Activated CD4-positive, alpha-beta T cell treated with anti-CD3 and anti-CD28 coated beads, Interleukin-2, amount 10 ng/mL, durations not matched to agents 7 days and 5 days (primary cell): Measurements from ENCODE around the gene C1orf21. TPM values are rescaled to one million over a fixed set of nuclear protein-coding genes. Genes with fewer than 3 reads are reported as not detected.

Experiments used
- CTCF ChIA-PET: fragments of 350-600 bp; sonication (Branson Sonifier 250); formaldehyde crosslinking; loops from one replicate; lab custom pipeline; 2021; ENCODE audit warnings: antibody characterized with exemption; lab: Charles Lee
- POLR2A ChIA-PET: fragments of 350-600 bp; sonication (Branson Sonifier 250); formaldehyde crosslinking; loops from one replicate; lab custom pipeline; 2021; ENCODE audit warnings: antibody characterized with exemption; lab: Charles Lee
- DNase-seq: peaks from one replicate; pipeline ENCODE4 v3.0.0-alpha.2; 2020
- H3K27ac Mint-ChIP-seq: one replicate; pipeline ENCODE4 v1.8.0; 2021; ENCODE audit warnings: mild to moderate bottlenecking, moderate library complexity, mixed read lengths
- H3K27me3 Mint-ChIP-seq: one replicate; pipeline ENCODE4 v1.8.0; 2021; ENCODE audit warnings: mixed read lengths
- H3K36me3 Mint-ChIP-seq: one replicate; pipeline ENCODE4 v1.8.0; 2021; ENCODE audit warnings: low read depth, mixed read lengths
- H3K4me1 Mint-ChIP-seq: one replicate; pipeline ENCODE4 v1.8.0; 2021; ENCODE audit warnings: mixed read lengths
- H3K4me3 Mint-ChIP-seq: one replicate; pipeline ENCODE4 v1.8.0; 2021; ENCODE audit warnings: mild to moderate bottlenecking, moderate library complexity, mixed read lengths
- H3K9me3 Mint-ChIP-seq: one replicate; pipeline ENCODE4 v1.8.0; 2021; ENCODE audit warnings: mixed read lengths
- total RNA-seq, 2 experiments: library from RNA; stranded (reverse); gene quantifications; one replicate each; pipeline ENCODE4 v1.2.3, GENCODE V29; 2021

Gene C1orf21
- total RNA-seq, 2 experiments from 2014 or later: 7.4 to 8.1 TPM

- no peaks in the 10 kb centered on the region for H3K4me1 Mint-ChIP-seq
- DNase-seq: no peak
- no peak overlapping the region for H3K27ac Mint-ChIP-seq
- H3K27me3 Mint-ChIP-seq: peaks cover 9% of the 10 kb centered on the region
- H3K9me3 Mint-ChIP-seq: no peaks in the 10 kb centered on the region
- ChIA-PET CTCF (no interaction called here), POLR2A (no interaction called here)
- no peaks in the 10 kb centered on the region for H3K36me3 Mint-ChIP-seq
- H3K4me3 Mint-ChIP-seq: no peak overlapping the region
These were observed 82.6 kb downstream of the C1orf21 start for GRCh38 chr1:184469396-184469795.

- Mint-ChIP-seq H3K36me3 (no peaks in the 10 kb centered on the region), H3K4me1 (no peaks in the 10 kb centered on the region), H3K4me3 (no peak overlapping the region), H3K27ac (no peak overlapping the region), H3K27me3 (peaks cover 16% of the 10 kb centered on the region), H3K9me3 (peaks cover 3% of the 10 kb centered on the region)
- no peak for DNase-seq
- ChIA-PET CTCF (no interaction called here), POLR2A (no interaction called here)
These were observed 84.9 kb downstream of the C1orf21 start for GRCh38 chr1:184471686-184472085.

- H3K4me1 Mint-ChIP-seq: no peaks in the 10 kb centered on the region
These were observed 85.3 kb downstream of the C1orf21 start for GRCh38 chr1:184472136-184472535.

DNA sequence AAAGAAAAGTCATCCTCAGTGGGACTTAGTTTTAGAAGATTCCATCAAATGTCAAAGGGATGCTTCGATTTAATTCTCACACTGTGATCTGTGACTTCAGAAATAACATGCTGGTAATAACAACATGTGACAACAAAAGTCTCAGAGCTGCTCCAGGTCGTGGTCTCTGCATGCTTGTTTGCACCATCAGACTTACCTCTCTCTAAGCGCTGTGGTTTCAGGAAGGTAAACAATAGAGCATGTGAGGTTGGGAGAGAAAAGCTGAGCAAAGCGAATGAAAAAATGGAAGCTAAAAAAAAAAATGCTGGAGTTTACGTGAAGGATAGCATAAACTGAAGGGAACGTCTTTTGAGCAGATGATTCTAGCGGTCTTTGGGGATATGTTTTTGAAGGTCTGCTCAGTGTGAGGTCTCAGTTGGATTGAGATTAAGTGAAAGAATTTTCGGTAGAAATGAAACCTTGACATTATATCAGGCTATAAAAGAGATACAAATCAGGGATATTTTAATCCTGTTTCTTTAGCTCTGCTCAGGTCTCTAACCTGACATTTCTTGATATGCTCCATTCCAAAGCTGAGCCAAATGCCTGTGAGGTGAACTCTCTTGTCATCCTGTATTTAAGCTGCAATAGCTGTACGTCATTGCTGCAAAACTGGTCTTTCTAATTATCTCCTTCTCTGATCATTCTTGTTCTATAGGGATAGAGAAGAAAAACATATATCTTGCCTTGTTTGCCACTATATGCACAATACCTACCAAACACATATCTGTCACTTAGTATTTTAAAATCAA lies 86.5 kb downstream of the C1orf21 start:
- no peak overlapping the region for H3K4me3 Mint-ChIP-seq
- H3K27ac Mint-ChIP-seq: no peak overlapping the region
- ChIA-PET POLR2A (no interaction called here), CTCF (interaction anchor here (0.7 kb wide), 1 partner anchor 19 kb away, joined by 7 read pairs; no protein-coding TSS in a partner anchor)
- peaks cover 3% of the 10 kb centered on the region for H3K9me3 Mint-ChIP-seq
- H3K27me3 Mint-ChIP-seq: peaks cover 11% of the 10 kb centered on the region
- no peak for DNase-seq
- no peaks in the 10 kb centered on the region for H3K36me3 Mint-ChIP-seq
- no peaks in the 10 kb centered on the region for H3K4me1 Mint-ChIP-seq

More at GRCh38 chr1:184472136-184472535, 85.3 kb downstream of the C1orf21 start:
- Mint-ChIP-seq H3K9me3 (peaks cover 3% of the 10 kb centered on the region), H3K4me3 (no peak overlapping the region), H3K36me3 (no peaks in the 10 kb centered on the region), H3K27ac (no peak overlapping the region), H3K27me3 (peaks cover 16% of the 10 kb centered on the region)
- no peak for DNase-seq
- POLR2A ChIA-PET: no interaction called here
- CTCF ChIA-PET: no interaction called here

GRCh38 chr1:184476187-184476586 lies 89.4 kb downstream of the C1orf21 start:
- POLR2A ChIA-PET: no interaction called here
- Mint-ChIP-seq H3K4me3 (no peak overlapping the region), H3K27ac (no peak overlapping the region)

DNA sequence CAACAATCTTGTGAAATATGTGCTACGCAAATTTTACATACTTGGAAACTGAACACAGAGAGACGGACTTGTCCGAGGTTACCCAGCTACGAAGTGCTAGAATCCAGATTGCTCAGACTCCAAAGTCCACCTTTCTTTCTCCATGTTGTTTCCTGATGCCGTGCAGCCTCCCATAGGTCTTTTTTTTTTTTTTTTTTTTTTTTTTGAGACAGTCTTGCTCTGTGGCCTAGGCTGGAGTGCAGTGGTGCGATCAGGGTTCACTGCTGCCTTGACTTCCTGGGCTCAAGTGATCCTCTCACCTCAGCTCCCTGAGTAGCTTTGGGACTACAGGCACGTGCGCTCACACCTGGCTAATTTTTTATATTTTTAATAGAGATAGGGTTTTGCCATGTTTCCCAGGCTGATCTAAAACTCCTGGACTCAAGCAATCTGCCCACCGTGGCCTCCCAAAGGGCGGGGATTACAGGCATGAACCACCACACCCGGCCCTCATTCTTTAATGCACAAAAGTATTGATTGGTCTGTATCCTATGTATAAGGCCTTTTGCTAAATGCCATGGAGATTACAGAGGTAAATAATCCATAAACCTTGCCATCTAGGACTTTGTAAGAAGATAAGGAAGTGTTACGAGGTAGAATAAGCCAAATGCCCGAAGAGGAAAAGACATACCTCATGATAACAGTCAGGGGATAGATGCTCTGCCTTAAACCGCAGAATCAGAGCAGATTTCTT lies 92.8 kb downstream of the C1orf21 start:
- H3K27me3 Mint-ChIP-seq: peaks cover 5% of the 10 kb centered on the region
- H3K4me3 Mint-ChIP-seq: no peak overlapping the region
- ChIA-PET CTCF (no interaction called here), POLR2A (no interaction called here)
- no peaks in the 10 kb centered on the region for H3K4me1 Mint-ChIP-seq
- H3K27ac Mint-ChIP-seq: no peak overlapping the region
- no peak for DNase-seq
- H3K36me3 Mint-ChIP-seq: no peaks in the 10 kb centered on the region
- H3K9me3 Mint-ChIP-seq: peaks cover 3% of the 10 kb centered on the region

More at GRCh38 chr1:184476187-184476586, 89.4 kb downstream of the C1orf21 start:
- H3K4me1 Mint-ChIP-seq: no peaks in the 10 kb centered on the region
- CTCF ChIA-PET: no interaction called here
- H3K27me3 Mint-ChIP-seq: peaks cover 11% of the 10 kb centered on the region
- no peaks in the 10 kb centered on the region for H3K36me3 Mint-ChIP-seq
- no peak for DNase-seq
- peaks cover 3% of the 10 kb centered on the region for H3K9me3 Mint-ChIP-seq

DNA sequence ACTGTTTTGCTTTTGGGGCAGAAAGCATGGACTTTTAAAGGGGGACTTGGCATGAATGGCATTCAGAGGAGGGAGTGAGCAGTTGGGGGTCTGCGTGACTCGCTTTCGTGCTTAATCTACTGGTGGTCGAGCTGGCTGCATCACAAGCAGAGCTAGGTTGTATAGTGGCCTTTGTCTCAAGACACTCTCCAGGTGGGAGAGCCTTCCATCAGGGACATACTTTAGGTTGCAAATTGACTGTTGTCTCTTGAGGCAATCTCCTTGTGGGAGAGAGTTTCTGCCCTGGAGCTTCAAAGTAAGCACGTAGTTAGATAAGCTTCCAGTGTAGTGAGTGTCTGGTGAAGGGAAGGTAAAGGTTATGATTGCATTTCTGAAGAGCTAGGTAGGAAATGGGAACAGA lies 93.9 kb downstream of the C1orf21 start:
- Mint-ChIP-seq H3K4me3 (no peak overlapping the region), H3K36me3 (no peaks in the 10 kb centered on the region), H3K9me3 (no peaks in the 10 kb centered on the region), H3K27ac (no peak overlapping the region), H3K4me1 (no peaks in the 10 kb centered on the region), H3K27me3 (peaks cover 3% of the 10 kb centered on the region)
- no peak for DNase-seq
- ChIA-PET POLR2A (no interaction called here), CTCF (no interaction called here)

DNA sequence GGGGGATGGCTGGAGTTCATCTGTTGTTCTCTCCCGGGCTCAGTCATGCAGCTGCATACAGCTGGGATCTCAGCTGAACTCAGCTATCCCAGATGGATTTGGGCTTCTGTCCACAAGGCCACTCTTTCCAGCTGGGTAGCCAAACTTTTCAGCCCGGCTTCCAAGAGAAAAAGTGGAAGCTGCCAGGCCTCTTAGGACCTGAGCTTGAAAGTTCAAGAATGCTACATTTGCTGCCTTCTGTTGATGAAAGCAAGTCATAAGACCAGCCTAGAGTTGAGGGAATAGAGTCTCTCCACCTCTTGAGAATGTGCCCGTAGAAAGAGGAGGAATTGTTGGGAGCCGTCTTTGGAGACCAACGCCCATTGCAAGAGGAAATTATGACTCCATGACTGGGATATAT lies 95.3 kb downstream of the C1orf21 start:
- no peaks in the 10 kb centered on the region for H3K27me3 Mint-ChIP-seq
- no peak for DNase-seq
- H3K27ac Mint-ChIP-seq: no peak overlapping the region
- ChIA-PET POLR2A (no interaction called here), CTCF (no interaction called here)
- no peak overlapping the region for H3K4me3 Mint-ChIP-seq
- no peaks in the 10 kb centered on the region for H3K9me3 Mint-ChIP-seq
- H3K36me3 Mint-ChIP-seq: no peaks in the 10 kb centered on the region
- H3K4me1 Mint-ChIP-seq: no peaks in the 10 kb centered on the region

- Mint-ChIP-seq H3K27me3 (no peaks in the 10 kb centered on the region), H3K36me3 (no peaks in the 10 kb centered on the region), H3K4me3 (no peak overlapping the region), H3K9me3 (no peaks in the 10 kb centered on the region), H3K27ac (no peak overlapping the region), H3K4me1 (no peaks in the 10 kb centered on the region)
- ChIA-PET CTCF (no interaction called here), POLR2A (no interaction called here)
- DNase-seq: no peak
These were observed 96.4 kb downstream of the C1orf21 start for GRCh38 chr1:184483101-184483683.

GRCh38 chr1:184485751-184486723 lies 99.2 kb downstream of the C1orf21 start:
- Mint-ChIP-seq H3K9me3 (no peaks in the 10 kb centered on the region), H3K36me3 (no peaks in the 10 kb centered on the region), H3K27me3 (no peaks in the 10 kb centered on the region), H3K4me3 (no peak overlapping the region), H3K4me1 (no peaks in the 10 kb centered on the region), H3K27ac (no peak overlapping the region)
- ChIA-PET CTCF (interaction anchor here (0.8 kb wide), 1 partner anchor 9 kb away, joined by 3 read pairs; no protein-coding TSS in a partner anchor), POLR2A (no interaction called here)
- DNase-seq: no peak

- H3K27ac Mint-ChIP-seq: no peak overlapping the region
- no peaks in the 10 kb centered on the region for H3K9me3 Mint-ChIP-seq
- peaks cover 4% of the 10 kb centered on the region for H3K4me1 Mint-ChIP-seq
- H3K36me3 Mint-ChIP-seq: no peaks in the 10 kb centered on the region
- H3K27me3 Mint-ChIP-seq: no peaks in the 10 kb centered on the region
- POLR2A ChIA-PET: no interaction called here
- DNase-seq: no peak
- CTCF ChIA-PET: interaction anchor here (0.8 kb wide), 1 partner anchor 8 kb away, joined by 3 read pairs; no protein-coding TSS in a partner anchor
- H3K4me3 Mint-ChIP-seq: no peak overlapping the region
These were observed 100.1 kb downstream of the C1orf21 start for GRCh38 chr1:184486761-184487445.
